DMS79 treated with DMSO at 0.1 percent for 48 hours (cell line): ENCODE data around the gene NEU2.

Experiments used
- DNase-seq: peaks from one replicate; lab custom pipeline; 2025; lab: John Stamatoyannopoulos, UW

Gene NEU2

GRCh38 chr2:233076749-233077148 lies 44.3 kb downstream of the NEU2 start:
- DNase-seq, result no peak

- no peak for DNase-seq
These were observed 47.0 kb downstream of the NEU2 start for GRCh38 chr2:233079473-233079877.

GRCh38 chr2:233079953-233080835 lies 47.7 kb downstream of the NEU2 start:
- no peak for DNase-seq

- DNase-seq, result no peak
These were observed 48.4 kb downstream of the NEU2 start for GRCh38 chr2:233080836-233081229.

DNA sequence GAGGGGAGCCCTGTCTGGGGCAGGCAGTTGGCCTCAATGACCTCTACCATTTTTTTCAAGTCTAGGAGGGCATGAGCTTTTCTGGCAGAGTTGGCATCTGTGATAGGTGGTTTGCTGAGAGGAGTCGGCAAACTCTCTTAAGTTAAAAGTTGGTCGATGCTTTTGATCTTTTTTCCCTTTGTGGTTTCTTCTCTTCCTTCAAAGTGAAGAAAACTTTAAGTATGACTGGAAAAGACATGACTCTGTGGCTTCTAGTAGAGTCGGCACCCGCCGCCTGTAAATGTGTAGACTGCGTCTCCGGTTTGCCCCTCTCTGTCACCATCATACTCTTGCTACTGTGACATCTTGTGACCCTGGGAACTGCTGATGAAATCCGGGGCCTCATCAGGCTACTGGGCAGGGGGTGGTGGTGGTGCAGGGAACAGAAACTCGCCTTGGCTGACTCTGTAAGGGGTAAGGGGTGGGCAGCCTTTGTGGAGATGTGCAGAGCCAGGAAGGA lies 48.8 kb downstream of the NEU2 start:
- DNase-seq, result no peak

- no peak for DNase-seq
These were observed 49.3 kb downstream of the NEU2 start for GRCh38 chr2:233081731-233082221.

DNA sequence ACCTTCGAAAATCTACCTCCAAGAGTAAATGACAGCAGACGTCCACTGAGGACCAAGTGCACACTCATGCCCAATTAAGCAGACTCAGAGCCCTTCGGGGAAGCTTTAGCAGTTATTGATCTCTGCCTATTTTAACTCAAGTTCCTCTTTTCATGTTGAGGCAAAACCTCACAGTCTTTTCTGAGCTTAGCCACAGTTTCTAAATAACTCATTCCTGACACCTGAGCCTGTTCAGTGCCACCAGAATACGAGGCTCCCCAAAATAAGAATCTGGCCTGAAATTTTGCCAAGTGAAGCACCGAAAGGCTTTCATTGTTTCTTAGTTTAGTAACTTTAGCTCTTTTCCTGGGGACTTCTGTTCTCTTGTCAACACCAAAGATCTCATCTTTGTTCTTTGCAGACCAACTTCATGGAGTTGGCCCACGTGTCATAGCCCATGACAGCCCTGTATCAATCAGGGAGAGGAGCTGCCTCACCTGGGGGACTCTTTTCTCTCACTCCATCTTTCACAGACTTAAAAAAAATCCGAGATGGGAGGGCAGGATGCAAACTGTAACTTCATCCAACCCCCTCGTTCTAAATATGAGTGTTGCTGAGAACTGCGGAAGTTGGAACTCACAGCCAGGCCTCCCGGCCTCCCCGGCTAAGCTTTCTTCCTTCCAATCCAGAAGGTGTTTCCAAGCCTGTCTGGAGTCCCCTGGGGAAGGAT lies 49.9 kb downstream of the NEU2 start:
- DNase-seq, result no peak

DNA sequence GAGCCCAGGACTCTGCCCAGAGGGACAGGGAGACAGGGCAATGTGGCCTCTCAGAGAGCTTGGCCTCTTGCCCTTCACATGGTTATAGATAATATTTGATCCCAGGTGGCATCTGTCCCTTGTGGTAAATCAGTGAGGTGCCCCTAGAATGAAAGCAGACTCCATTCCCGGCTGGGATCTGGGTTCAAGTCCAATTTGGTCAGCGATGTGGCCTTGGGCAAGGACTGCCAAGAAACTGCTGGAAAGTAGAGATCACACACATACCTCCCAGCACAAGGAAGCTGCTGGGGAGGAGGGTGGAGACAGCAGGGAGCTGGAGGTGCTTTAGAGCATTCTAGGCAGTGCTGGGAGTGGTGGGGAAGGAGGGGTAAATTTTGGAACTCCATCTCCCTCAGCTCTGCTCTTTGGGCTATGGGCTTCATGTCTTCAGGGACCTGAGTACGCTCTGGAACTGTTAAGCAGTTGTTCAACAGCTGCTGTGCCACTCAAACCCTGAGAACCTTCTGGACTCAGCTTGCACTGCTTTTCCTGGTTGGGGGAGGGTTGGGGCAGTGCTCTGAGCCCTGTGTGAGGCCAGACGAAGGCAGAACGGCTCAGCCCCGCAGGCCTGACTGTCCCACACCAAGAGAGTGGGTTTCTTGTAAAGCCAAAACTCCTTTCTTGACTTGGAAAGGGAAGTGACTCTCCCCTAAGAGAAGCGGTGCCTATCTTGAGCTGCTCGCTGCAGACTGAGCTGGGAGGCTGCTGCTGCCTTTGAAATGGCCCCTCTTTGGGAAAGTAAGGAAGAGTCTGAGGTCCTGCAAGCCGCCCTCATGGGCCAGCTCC lies 50.7 kb downstream of the NEU2 start:
- no peak for DNase-seq

DNA sequence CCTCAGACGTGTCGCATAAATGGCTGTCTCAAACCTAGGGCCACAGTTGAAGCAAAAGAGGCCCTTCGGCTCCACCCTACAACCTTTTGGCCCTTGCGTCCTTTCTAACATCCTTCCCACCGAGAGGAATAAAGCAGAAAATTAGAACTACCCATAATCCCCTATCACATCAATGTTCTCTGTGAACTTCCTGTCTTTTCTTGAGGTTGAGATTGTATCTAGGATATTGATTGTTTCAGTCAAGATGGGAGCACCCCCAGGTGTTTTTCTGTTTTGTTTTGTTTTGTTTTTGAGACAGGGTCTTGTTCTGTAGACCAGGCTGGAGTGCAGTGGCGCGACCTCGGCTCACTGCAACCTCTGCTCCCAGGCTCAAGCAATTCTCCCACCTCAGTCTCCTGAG lies 51.3 kb downstream of the NEU2 start:
- no peak for DNase-seq

DNA sequence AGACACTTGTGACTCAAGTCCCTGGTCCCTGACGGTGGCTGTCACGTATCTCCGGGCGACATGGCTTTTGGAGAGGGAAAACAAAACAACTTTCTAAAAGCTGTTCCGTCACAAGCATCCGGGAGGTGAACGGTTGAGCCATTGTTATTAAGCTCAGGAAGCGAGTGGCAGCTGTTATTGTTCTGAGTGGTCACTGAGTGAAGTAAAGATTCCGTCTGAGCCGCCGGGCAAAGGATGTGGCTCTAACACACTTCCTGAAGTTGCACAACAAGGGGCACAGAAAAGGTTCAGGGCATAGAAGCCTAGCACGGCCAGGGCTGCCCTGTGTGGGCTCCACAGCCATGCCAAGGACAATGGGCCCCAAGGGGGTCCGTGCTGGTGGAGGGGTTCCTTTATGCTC lies 52.0 kb downstream of the NEU2 start:
- DNase-seq, result no peak
